Left ventricle myocardium inferior (tissue), 1 donor: ENCODE measurements around the gene ARFIP1. TPM values are rescaled to one million over a fixed set of nuclear protein-coding genes. Genes with fewer than 3 reads are reported as not detected.

ENCODE experiments used
- DNase-seq: peaks from one replicate; pipeline ENCODE4 v3.0.0-alpha.2; 2020
- H3K27ac ChIP-seq: fragments of 200-600 bp; replicated peaks from 2 replicates; pipeline ENCODE4 v1.8.0; 2021
- H3K27me3 ChIP-seq: fragments of 200-600 bp; 2 replicates; pipeline ENCODE4 v1.8.0; 2021; ENCODE audit warnings: low read depth
- H3K36me3 ChIP-seq: fragments of 200-600 bp; 2 replicates; pipeline ENCODE4 v1.8.0; 2021
- H3K4me1 ChIP-seq: fragments of 200-600 bp; 2 replicates; pipeline ENCODE4 v1.8.0; 2021
- H3K4me3 ChIP-seq: fragments of 200-600 bp; 2 replicates; pipeline ENCODE4 v1.8.0; 2021; ENCODE audit warnings: mild to moderate bottlenecking, moderate library complexity
- H3K9me3 ChIP-seq: fragments of 200-600 bp; replicated peaks from 2 replicates; pipeline ENCODE4 v1.8.0; 2021
- CTCF ChIP-seq: fragments of 200-600 bp; IDR thresholded peaks from 2 replicates; pipeline ENCODE4 v1.8.0; 2021; ENCODE audit warnings: antibody characterized with exemption, mild to moderate bottlenecking, borderline replicate concordance
- intact Hi-C: fragments of 100-400 bp; cut with micrococcal nuclease; formaldehyde crosslinking; loops from one replicate; pipeline ENCODE4 v1.11.0; 2022
- total RNA-seq: library from RNA; stranded (reverse); fragmentation: NEBNext Ultra II Directional; extraction: Animal tissue kit (Norgen Biotek cat#: 25700); gene quantifications from one replicate; pipeline ENCODE4 v1.2.1, GENCODE V29; 2021
- donor health status: DM: no; HTN: yes; CAD: no; lungs with severe emphysema.

Gene ARFIP1
- total RNA-seq, 1 donor from 2014 or later: 13.2 TPM

GRCh38 chr4:152944666-152945320, 165.0 kb downstream of the ARFIP1 start:
- Histone ChIP-seq H3K27ac (no peak overlapping the region), H3K4me3 (no peak overlapping the region), H3K36me3 (no peaks in the 10 kb centered on the region), H3K4me1 (no peaks in the 10 kb centered on the region), H3K9me3 (no peaks in the 10 kb centered on the region), H3K27me3 (peaks cover 69% of the 10 kb centered on the region)
- TF ChIP-seq CTCF: no peak
- intact Hi-C loops: no loop called here
- DNase-seq: no peak

DNA sequence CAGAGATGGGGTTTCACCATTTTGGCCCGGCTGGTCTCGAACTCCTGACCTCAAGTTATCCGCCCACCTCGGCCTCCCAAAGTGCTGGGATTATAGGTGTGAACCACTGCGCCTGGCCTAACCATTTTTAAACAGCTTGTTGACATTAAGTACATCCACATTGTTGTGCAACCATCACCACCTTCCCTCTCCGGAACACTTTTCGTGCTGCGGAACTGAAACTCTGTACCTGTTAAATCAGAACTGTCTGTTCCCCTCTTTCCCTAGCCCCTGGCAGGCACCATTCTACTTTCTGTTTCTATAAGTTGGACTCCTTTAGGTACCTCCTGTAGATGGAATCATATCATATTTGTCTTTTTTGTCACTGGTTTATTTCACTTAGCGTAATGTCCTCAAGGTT, 165.9 kb downstream of the ARFIP1 start:
- TF ChIP-seq CTCF: no peak
- Histone ChIP-seq H3K27me3 (peaks cover 69% of the 10 kb centered on the region), H3K27ac (no peak overlapping the region), H3K4me1 (no peaks in the 10 kb centered on the region), H3K36me3 (no peaks in the 10 kb centered on the region), H3K4me3 (no peak overlapping the region), H3K9me3 (no peaks in the 10 kb centered on the region)
- DNase-seq: no peak
- intact Hi-C loops: no loop called here

DNA sequence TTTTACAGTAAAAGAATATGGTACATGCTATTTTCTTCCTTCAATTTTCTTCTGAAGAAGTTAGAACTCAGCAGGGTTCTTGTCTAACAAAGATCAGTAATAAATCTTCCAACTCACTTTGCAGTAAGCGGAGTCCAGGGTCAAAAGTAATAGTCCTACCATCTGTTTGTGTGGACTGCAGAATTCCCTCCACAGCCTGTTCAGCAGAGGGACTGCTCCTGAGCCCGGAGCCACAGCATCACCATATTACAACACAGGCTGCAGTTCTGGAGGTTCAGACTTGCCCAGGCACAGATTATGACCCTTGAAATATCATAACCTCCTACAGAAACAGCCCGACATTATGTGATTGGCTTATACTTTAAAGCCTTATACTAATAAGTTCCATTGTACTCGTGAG, 166.7 kb downstream of the ARFIP1 start:
- no peak overlapping the region for H3K4me3 ChIP-seq
- H3K27me3 ChIP-seq: peaks cover 69% of the 10 kb centered on the region
- intact Hi-C loops: no loop called here
- H3K27ac ChIP-seq: no peak overlapping the region
- no peaks in the 10 kb centered on the region for H3K36me3 ChIP-seq
- DNase-seq: no peak
- no peaks in the 10 kb centered on the region for H3K9me3 ChIP-seq
- no peaks in the 10 kb centered on the region for H3K4me1 ChIP-seq
- TF ChIP-seq CTCF: no peak

DNA sequence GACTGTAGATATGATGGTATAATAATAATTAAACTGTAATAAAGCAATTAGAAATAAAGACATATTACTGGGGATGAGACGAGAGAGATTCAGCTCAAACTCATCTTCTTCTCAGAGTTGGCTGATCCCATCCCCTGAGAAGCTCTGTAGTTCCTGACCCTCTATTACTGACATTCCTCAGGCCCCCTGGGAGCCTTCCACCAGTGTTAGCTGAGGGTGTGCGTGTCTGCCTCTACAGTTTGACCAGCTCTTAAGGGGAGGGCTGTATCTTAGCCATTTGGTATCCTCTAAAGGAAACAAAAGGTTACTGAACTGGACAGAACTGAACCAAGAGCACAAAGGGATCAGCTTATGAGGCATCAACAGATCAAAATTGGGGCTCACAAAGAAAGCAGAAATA, 167.6 kb downstream of the ARFIP1 start:
- DNase-seq: no peak

DNA sequence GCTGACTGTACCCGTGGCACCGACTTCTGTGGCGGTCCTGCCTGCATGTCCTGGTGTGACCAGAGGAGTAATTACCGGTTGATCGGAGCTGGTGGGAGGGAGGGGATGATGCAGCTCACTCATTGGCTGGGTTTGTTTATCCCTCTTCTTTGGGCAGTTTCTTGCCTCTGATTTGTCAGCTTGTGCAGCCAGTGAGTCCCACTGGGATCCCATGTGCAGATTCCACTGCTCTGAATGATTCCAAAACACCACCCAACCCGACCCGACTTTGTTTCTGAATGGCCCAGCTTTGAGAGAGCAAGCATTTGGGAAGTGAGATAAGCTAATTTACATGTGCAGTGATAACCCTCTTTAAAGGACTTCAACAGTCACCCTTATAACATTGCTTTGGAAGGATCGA, 170.2 kb downstream of the ARFIP1 start:
- no peaks in the 10 kb centered on the region for H3K36me3 ChIP-seq
- no peak for TF ChIP-seq CTCF
- intact Hi-C loops: no loop called here
- H3K27me3 ChIP-seq: peaks cover 79% of the 10 kb centered on the region
- no peaks in the 10 kb centered on the region for H3K4me1 ChIP-seq
- H3K4me3 ChIP-seq: no peak overlapping the region
- DNase-seq: no peak
- no peak overlapping the region for H3K27ac ChIP-seq
- no peaks in the 10 kb centered on the region for H3K9me3 ChIP-seq

More for the DNA sequence above, 167.6 kb downstream of the ARFIP1 start:
- Histone ChIP-seq H3K9me3 (no peaks in the 10 kb centered on the region), H3K27me3 (peaks cover 71% of the 10 kb centered on the region), H3K4me1 (no peaks in the 10 kb centered on the region), H3K36me3 (no peaks in the 10 kb centered on the region), H3K4me3 (no peak overlapping the region), H3K27ac (no peak overlapping the region)
- no peak for TF ChIP-seq CTCF
- intact Hi-C loops: no loop called here
